Stimulated activated CD8-positive, alpha-beta memory T cell treated with anti-CD3 and anti-CD28 coated beads, Interleukin-7, amount 100 ng/mL, for 1 hour (primary cell): Measurements from ENCODE around the gene TSPAN15.
"Not testable (repeated sequence)": the region's sequence is repeated elsewhere in the genome, so short reads cannot be mapped to it uniquely, and the experiment has no call there.

Experiments
- DNase-seq, 2 donors: peaks; one replicate each; pipeline ENCODE4 v3.0.0-alpha.2; 2020; ENCODE audit warnings: low read depth in 2 of 2

The TSPAN15 gene

GRCh38 chr10:69502589-69502988 lies 51.3 kb downstream of the TSPAN15 start:
- DNase-seq: no peak

- no peak for DNase-seq
These were observed 52.0 kb downstream of the TSPAN15 start for GRCh38 chr10:69503001-69503895.

GRCh38 chr10:69503896-69504265 lies 52.6 kb downstream of the TSPAN15 start:
- DNase-seq: no peak

- no peak for DNase-seq
These were observed 53.4 kb downstream of the TSPAN15 start for GRCh38 chr10:69504576-69505250.

GRCh38 chr10:69505636-69506318 lies 54.5 kb downstream of the TSPAN15 start:
- no peak for DNase-seq

- no peak for DNase-seq
These were observed 55.2 kb downstream of the TSPAN15 start for GRCh38 chr10:69506487-69506833.

- no peak for DNase-seq
These were observed 55.8 kb downstream of the TSPAN15 start for GRCh38 chr10:69506834-69507713.

GRCh38 chr10:69508738-69509340 lies 57.6 kb downstream of the TSPAN15 start:
- no peak for DNase-seq

- no peak for DNase-seq
These were observed 61.6 kb downstream of the TSPAN15 start for GRCh38 chr10:69512901-69513300.

- DNase-seq: no peak
These were observed 62.4 kb downstream of the TSPAN15 start for GRCh38 chr10:69513617-69514016.

GRCh38 chr10:69515699-69516259 lies 64.5 kb downstream of the TSPAN15 start:
- DNase-seq: peak; percentile 45 to 69

GRCh38 chr10:69516316-69516715 lies 65.1 kb downstream of the TSPAN15 start:
- DNase-seq: no peak

GRCh38 chr10:69516796-69517195 lies 65.5 kb downstream of the TSPAN15 start:
- no peak for DNase-seq

GRCh38 chr10:69517271-69517848 lies 66.1 kb downstream of the TSPAN15 start:
- no peak for DNase-seq

- DNase-seq: no peak
These were observed 76.7 kb downstream of the TSPAN15 start for GRCh38 chr10:69527961-69528360.

- no peak for DNase-seq
These were observed 82.4 kb downstream of the TSPAN15 start for GRCh38 chr10:69533658-69534057.

GRCh38 chr10:69536521-69536920 lies 85.3 kb downstream of the TSPAN15 start:
- not testable (repeated sequence) for DNase-seq

GRCh38 chr10:69537449-69537848 lies 86.2 kb downstream of the TSPAN15 start:
- DNase-seq: no peak

- no peak for DNase-seq
These were observed 87.2 kb downstream of the TSPAN15 start for GRCh38 chr10:69538461-69538860.

- no peak for DNase-seq
These were observed 90.2 kb downstream of the TSPAN15 start for GRCh38 chr10:69541463-69541862.

- no peak for DNase-seq
These were observed 98.7 kb downstream of the TSPAN15 start for GRCh38 chr10:69549959-69550358.
